ENCODE data around the gene RGS6. TPM values are rescaled to one million over a fixed set of nuclear protein-coding genes. Genes with fewer than 3 reads are reported as not detected.

The RGS6 gene
- total and polyA plus RNA-seq, 7 donors, result 0.79 to 8.0 (median 1.6) TPM; not detected in 2

DNA sequence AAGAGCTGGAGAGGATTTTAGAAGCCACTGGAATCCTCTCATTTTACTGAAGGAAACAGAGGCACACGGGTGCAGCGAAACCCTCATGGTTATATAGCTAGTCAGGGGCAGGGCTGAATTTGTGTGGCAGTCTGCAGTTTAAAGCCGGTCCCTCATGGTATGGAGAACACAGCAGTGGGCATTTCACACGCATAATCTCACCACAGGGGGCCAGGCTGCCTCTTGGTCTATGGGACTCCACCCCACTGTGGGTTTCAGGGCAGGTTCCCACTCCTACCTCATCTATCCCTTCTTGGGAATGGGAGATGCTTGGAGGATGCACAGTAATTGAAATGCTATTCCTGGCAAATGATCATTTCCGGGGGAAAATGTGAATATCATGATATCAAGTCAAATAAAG lies 400.6 kb downstream of the RGS6 start:
- DNase-seq, result no peak
- H3K27me3 ChIP-seq, result no peaks in the 10 kb centered on the region
- H3K4me3 ChIP-seq, result no peak overlapping the region
- intact Hi-C loops (cut with DNase I), result no loop called here
- H3K4me1 ChIP-seq, result peaks cover 0 to 17% (median 5%) of the 10 kb centered on the region in 4 donors
- no peaks in the 10 kb centered on the region for H3K36me3 ChIP-seq
- WGBS, 2 donors, result 73 to 81% methylated on average over 5 of the region's 5 CpGs
- H3K27ac ChIP-seq, result no peak overlapping the region
- no peaks in the 10 kb centered on the region for H3K9me3 ChIP-seq
- TF ChIP-seq, protein P1, sequence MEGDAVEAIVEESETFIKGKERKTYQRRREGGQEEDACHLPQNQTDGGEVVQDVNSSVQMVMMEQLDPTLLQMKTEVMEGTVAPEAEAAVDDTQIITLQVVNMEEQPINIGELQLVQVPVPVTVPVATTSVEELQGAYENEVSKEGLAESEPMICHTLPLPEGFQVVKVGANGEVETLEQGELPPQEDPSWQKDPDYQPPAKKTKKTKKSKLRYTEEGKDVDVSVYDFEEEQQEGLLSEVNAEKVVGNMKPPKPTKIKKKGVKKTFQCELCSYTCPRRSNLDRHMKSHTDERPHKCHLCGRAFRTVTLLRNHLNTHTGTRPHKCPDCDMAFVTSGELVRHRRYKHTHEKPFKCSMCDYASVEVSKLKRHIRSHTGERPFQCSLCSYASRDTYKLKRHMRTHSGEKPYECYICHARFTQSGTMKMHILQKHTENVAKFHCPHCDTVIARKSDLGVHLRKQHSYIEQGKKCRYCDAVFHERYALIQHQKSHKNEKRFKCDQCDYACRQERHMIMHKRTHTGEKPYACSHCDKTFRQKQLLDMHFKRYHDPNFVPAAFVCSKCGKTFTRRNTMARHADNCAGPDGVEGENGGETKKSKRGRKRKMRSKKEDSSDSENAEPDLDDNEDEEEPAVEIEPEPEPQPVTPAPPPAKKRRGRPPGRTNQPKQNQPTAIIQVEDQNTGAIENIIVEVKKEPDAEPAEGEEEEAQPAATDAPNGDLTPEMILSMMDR (IDR thresholded peaks at IDR 0.05), result no peak
- no peak for TF ChIP-seq POLR2A (IDR thresholded peaks at IDR 0.05)
- no peak for TF ChIP-seq POLR2AphosphoS5 (IDR thresholded peaks at IDR 0.05)
- no peak for TF ChIP-seq EP300 (IDR thresholded peaks at IDR 0.05)

DNA sequence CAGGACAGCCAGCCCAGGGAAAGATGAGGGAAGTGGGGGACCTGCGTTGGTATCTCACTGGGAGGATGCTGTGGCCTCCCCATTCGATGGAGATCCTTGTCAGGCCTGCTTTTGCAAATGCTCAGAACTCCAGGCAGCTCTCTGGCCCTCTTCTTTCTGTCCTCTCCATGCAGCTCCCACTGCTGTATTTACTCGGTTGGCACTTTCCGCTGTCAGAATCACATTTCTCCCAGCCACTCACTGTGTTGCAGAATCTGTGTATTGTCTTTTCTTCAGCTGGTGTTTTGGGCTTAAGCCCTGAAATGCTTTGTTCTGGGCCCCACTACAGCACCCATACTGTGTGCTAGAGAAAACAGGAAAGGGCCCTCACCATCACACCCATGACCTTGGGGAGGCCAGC lies 401.1 kb downstream of the RGS6 start:
- no peak overlapping the region for H3K27ac ChIP-seq
- no peaks in the 10 kb centered on the region for H3K9me3 ChIP-seq
- no peaks in the 10 kb centered on the region for H3K27me3 ChIP-seq
- H3K36me3 ChIP-seq, result no peaks in the 10 kb centered on the region
- TF ChIP-seq POLR2AphosphoS5 (IDR thresholded peaks at IDR 0.05) (no peak), POLR2A (IDR thresholded peaks at IDR 0.05) (no peak), EP300 (IDR thresholded peaks at IDR 0.05) (no peak)
- TF ChIP-seq, protein P1 (IDR thresholded peaks at IDR 0.05), result no peak
- intact Hi-C loops (cut with DNase I), result no loop called here
- no peak overlapping the region for H3K4me3 ChIP-seq
- H3K4me1 ChIP-seq, result peaks cover 0 to 17% (median 5%) of the 10 kb centered on the region in 4 donors
- no peak for DNase-seq
- WGBS, 2 donors, result 70 to 77% methylated on average over 4 of the region's 4 CpGs

DNA sequence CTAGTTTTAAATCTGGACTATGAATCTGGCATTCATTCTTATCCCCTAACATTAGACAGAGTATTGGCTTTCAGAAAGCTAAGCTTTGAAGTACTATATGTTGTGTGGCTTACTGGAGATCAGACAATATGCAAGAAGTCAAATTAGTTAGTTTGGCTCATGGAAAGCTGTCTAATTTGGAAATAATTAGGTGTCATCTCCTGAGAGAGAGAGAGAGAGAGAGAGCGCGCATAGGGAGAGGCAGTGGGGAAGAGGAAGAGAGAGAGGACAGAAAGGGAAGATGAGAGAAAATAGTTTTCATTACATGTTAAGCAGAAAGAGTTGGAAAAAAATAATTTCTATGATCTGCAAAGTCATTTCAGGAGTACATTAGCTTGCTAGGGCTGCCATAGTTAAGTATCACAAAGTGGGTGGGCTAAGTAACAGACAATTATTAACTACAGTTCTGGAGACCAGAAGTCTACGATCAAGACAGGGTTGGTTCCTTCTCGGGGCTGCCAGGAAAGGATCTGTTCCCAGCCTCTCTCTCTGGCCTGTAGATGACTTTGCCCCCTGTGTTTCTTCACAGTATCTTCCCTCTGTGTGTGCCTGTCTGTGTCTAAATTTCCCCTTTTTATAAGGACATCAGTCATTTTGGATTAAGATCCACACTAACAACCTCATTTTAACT lies 404.2 kb downstream of the RGS6 start:
- Histone ChIP-seq H3K36me3 (no peaks in the 10 kb centered on the region), H3K4me1 (peaks cover 0 to 10% (median 5%) of the 10 kb centered on the region in 4 donors), H3K9me3 (no peaks in the 10 kb centered on the region), H3K4me3 (no peak overlapping the region), H3K27ac (no peak overlapping the region), H3K27me3 (no peaks in the 10 kb centered on the region)
- intact Hi-C loops (cut with DNase I), result no loop called here
- WGBS, 2 donors, result 75 to 78% methylated on average over 4 of the region's 4 CpGs
- TF ChIP-seq, protein P1 (IDR thresholded peaks at IDR 0.05), result no peak
- no peak for TF ChIP-seq EP300 (IDR thresholded peaks at IDR 0.05)
- no peak for TF ChIP-seq POLR2AphosphoS5 (IDR thresholded peaks at IDR 0.05)
- no peak for TF ChIP-seq POLR2A (IDR thresholded peaks at IDR 0.05)
- DNase-seq, result no peak

DNA sequence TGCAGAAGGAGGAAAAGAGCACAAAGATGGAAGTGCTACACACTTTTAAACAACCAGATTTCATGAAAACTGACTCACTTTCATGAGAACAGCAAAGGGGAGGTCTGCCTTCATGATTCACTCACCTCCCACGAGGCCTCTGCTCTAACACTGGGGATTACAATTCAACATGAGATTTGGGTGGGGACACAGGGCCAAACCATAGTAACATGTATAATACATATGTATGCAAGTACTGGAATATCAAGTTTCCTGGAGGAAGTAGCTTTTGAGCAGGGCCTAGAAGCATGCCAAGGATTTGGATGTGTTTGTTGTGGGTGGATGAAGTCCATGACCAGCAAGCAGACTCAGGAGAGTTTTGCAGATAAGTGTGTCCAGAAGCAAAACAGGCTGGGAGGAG lies 409.0 kb downstream of the RGS6 start:
- Histone ChIP-seq H3K36me3 (no peaks in the 10 kb centered on the region), H3K4me3 (no peak overlapping the region), H3K9me3 (no peaks in the 10 kb centered on the region), H3K27me3 (no peaks in the 10 kb centered on the region), H3K4me1 (no peaks in the 10 kb centered on the region), H3K27ac (no peak overlapping the region)
- intact Hi-C loops (cut with DNase I), result no loop called here
- WGBS, 2 donors, result 41 to 73% methylated on average over 1 of the region's 1 CpG
- TF ChIP-seq POLR2A (IDR thresholded peaks at IDR 0.05), result no peak
- TF ChIP-seq, protein P1 (IDR thresholded peaks at IDR 0.05), result no peak
- no peak for TF ChIP-seq EP300 (IDR thresholded peaks at IDR 0.05)
- no peak for TF ChIP-seq POLR2AphosphoS5 (IDR thresholded peaks at IDR 0.05)
- no peak for DNase-seq

DNA sequence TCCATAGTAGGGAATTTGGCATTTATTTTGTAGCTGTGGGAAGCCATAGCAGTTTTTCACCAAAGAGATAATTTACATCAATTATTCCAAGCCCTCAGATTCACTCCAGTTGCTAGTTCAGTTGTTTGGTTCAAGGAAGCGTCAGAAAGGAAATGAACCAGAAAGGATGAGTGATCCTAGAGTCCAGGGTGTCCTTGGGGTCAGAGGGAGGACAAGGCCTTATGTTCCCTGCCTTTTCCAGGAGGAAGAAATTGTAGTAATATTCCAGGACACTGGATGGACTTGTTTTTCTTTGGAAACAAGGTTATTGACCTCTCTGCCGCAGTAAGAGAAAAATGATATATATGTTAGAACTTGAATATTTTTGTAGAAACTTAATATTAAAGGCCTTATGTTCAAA lies 409.5 kb downstream of the RGS6 start:
- no peaks in the 10 kb centered on the region for H3K36me3 ChIP-seq
- H3K27me3 ChIP-seq, result no peaks in the 10 kb centered on the region
- WGBS, 2 donors, result 88% methylated on average over 2 of the region's 2 CpGs
- no peak overlapping the region for H3K27ac ChIP-seq
- no peak for TF ChIP-seq POLR2A (IDR thresholded peaks at IDR 0.05)
- TF ChIP-seq, protein P1 (IDR thresholded peaks at IDR 0.05), result no peak
- no peak for TF ChIP-seq POLR2AphosphoS5 (IDR thresholded peaks at IDR 0.05)
- TF ChIP-seq EP300 (IDR thresholded peaks at IDR 0.05), result no peak
- no peaks in the 10 kb centered on the region for H3K4me1 ChIP-seq
- intact Hi-C loops (cut with DNase I), result no loop called here
- no peak overlapping the region for H3K4me3 ChIP-seq
- DNase-seq, result no peak
- H3K9me3 ChIP-seq, result no peaks in the 10 kb centered on the region
